ENCODE measurements around the gene HLA-DPA1. TPM values are rescaled to one million over a fixed set of nuclear protein-coding genes. Genes with fewer than 3 reads are reported as not detected.

Gene HLA-DPA1
- total RNA-seq, 1 experiment from 2014 or later = not detected

DNA sequence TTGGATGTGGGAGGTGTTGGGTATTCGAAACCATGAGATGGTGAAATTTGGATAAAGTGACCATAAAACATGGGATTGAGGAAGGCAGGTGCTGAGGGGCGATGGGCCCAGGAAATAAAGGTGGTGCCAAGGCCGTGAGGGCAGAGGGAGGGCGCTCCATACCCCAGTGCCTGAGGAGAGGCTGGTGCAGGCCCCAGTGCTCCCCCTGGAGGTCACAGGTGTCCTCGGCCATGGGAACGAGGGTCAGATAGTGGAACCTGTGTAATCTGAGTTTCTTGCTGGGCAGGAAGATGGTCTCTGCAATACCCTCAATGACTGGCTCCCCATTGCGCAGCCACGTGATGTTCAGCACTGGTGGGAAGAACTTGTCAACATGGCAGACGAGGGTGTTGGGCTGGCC lies 18.5 kb upstream of the HLA-DPA1 start:
- Mint-ChIP-seq H3K4me3 (ENCODE audit: unreplicated experiment) (no peak overlapping the region), H3K4me1 (ENCODE audit: insufficient read depth, unreplicated experiment) (no peaks in the 10 kb centered on the region), H3K36me3 (ENCODE audit: insufficient read depth, unreplicated experiment) (no peaks in the 10 kb centered on the region), H3K9me3 (ENCODE audit: unreplicated experiment) (no peaks in the 10 kb centered on the region), H3K27me3 (ENCODE audit: insufficient read depth, unreplicated experiment) (peaks cover 92% of the 10 kb centered on the region), H3K27ac (ENCODE audit: low read depth, unreplicated experiment) (no peak overlapping the region)
- no TSS peak for BruUV-seq (replicated peaks)
- TF ChIP-seq, protein P1, sequence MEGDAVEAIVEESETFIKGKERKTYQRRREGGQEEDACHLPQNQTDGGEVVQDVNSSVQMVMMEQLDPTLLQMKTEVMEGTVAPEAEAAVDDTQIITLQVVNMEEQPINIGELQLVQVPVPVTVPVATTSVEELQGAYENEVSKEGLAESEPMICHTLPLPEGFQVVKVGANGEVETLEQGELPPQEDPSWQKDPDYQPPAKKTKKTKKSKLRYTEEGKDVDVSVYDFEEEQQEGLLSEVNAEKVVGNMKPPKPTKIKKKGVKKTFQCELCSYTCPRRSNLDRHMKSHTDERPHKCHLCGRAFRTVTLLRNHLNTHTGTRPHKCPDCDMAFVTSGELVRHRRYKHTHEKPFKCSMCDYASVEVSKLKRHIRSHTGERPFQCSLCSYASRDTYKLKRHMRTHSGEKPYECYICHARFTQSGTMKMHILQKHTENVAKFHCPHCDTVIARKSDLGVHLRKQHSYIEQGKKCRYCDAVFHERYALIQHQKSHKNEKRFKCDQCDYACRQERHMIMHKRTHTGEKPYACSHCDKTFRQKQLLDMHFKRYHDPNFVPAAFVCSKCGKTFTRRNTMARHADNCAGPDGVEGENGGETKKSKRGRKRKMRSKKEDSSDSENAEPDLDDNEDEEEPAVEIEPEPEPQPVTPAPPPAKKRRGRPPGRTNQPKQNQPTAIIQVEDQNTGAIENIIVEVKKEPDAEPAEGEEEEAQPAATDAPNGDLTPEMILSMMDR (IDR thresholded peaks at IDR 0.05; ENCODE audit: unreplicated experiment) = peak; percentile 52
- ChIA-PET POLR2A (interaction anchor here (0.6 kb wide), 1 partner anchor 40 kb away, joined by 3 read pairs; no protein-coding TSS in a partner anchor), CTCF (no interaction called here)
- intact Hi-C loops (cut with micrococcal nuclease) = no loop called here
- peak; percentile 20 for DNase-seq (ENCODE audit: unreplicated experiment)

DNA sequence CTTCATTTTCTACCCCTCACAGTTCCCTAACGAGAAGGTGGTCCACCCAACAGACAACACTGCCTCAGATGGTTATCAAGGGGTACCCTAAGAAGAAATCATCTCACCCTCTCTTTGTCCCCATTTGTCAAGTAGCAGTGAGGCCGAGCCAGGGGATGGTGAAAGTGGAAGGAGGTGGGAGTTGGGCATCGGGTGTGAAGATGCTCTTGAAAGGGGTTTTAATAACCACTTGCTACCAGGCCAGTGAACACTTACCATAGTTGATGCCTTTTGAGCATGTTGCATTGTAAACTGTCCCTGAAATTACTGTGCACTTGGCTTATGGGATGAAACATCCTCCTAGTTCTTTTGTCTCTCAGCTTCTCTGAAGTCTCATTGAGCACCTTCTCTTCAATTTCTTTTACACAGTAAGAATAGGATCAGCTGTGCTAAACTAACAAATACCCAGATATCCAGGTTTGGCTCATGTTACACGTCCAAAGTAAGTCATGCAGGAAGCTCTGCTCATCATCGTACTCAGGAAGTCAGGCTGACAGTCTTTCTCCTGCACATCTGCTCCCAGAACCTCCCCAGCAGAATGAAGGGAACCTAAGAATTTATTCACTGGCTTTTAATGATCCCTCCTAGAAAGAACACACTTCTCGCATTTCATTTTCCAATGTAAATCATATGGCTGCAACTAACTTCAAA lies 15.6 kb upstream of the HLA-DPA1 start:
- H3K4me1 Mint-ChIP-seq (ENCODE audit: insufficient read depth, unreplicated experiment) = no peaks in the 10 kb centered on the region
- H3K4me3 Mint-ChIP-seq (ENCODE audit: unreplicated experiment) = no peak overlapping the region
- TF ChIP-seq, protein P1 (IDR thresholded peaks at IDR 0.05; ENCODE audit: unreplicated experiment) = no peak
- BruUV-seq (replicated peaks) = no TSS peak
- no peaks in the 10 kb centered on the region for H3K36me3 Mint-ChIP-seq (ENCODE audit: insufficient read depth, unreplicated experiment)
- POLR2A ChIA-PET = interaction anchor here (0.8 to 1.7 kb wide), 3 partner anchors 11 to 195 kb away, joined by 3 read pairs; partner anchors contain the start of gene HLA-DPB1
- H3K9me3 Mint-ChIP-seq (ENCODE audit: unreplicated experiment) = no peaks in the 10 kb centered on the region
- CTCF ChIA-PET = interaction anchor here (0.7 kb wide), 1 partner anchor 56 kb away, joined by 3 read pairs; no protein-coding TSS in a partner anchor
- no peak overlapping the region for H3K27ac Mint-ChIP-seq (ENCODE audit: low read depth, unreplicated experiment)
- DNase-seq (ENCODE audit: unreplicated experiment) = no peak
- intact Hi-C loops (cut with micrococcal nuclease) = no loop called here
- H3K27me3 Mint-ChIP-seq (ENCODE audit: insufficient read depth, unreplicated experiment) = peaks cover 96% of the 10 kb centered on the region

DNA sequence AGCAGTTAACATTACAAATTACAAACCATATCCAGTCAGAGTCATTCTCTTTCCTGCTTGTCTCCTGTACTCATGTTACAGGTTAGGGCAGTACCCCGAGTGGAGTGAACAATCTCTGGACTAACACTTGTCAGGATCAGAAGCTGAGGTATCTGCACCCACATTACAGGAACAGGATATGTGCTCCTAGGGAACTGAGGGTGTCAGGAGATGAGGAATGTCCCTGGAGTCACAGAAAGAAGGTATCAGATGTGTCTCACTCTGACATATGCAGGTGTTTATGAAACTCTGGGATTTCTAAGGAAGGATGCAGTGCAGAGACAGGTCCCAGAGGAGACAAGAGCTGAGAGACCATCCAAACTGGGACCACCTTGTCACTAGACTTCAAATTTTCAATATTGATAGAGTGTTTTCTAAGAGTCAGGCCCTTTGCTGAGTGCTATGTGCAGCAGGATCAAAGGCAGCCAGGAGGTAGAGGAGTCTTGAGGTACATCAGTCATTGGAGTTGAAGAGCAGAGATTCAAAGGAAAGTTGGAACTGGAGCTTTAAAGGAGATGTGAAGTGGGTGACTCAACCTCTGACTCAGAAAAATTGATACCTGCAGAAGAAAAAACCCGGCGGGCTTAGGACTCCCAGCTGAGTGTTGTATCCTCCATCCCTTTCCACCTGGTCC lies 14.9 kb upstream of the HLA-DPA1 start:
- intact Hi-C loops (cut with micrococcal nuclease) = no loop called here
- Mint-ChIP-seq H3K9me3 (ENCODE audit: unreplicated experiment) (no peaks in the 10 kb centered on the region), H3K4me1 (ENCODE audit: insufficient read depth, unreplicated experiment) (no peaks in the 10 kb centered on the region), H3K36me3 (ENCODE audit: insufficient read depth, unreplicated experiment) (no peaks in the 10 kb centered on the region), H3K27ac (ENCODE audit: low read depth, unreplicated experiment) (no peak overlapping the region), H3K4me3 (ENCODE audit: unreplicated experiment) (no peak overlapping the region), H3K27me3 (ENCODE audit: insufficient read depth, unreplicated experiment) (peaks cover 96% of the 10 kb centered on the region)
- BruUV-seq (replicated peaks) = no TSS peak
- DNase-seq (ENCODE audit: unreplicated experiment) = peak; percentile 27
- TF ChIP-seq, protein P1 (IDR thresholded peaks at IDR 0.05; ENCODE audit: unreplicated experiment) = no peak
- POLR2A ChIA-PET = interaction anchor here (0.8 to 1.7 kb wide), 3 partner anchors 11 to 194 kb away, joined by 3 read pairs; partner anchors contain the start of gene HLA-DPB1
- CTCF ChIA-PET = interaction anchor here (0.6 kb wide), 1 partner anchor 70 kb away, joined by 3 read pairs; no protein-coding TSS in a partner anchor

DNA sequence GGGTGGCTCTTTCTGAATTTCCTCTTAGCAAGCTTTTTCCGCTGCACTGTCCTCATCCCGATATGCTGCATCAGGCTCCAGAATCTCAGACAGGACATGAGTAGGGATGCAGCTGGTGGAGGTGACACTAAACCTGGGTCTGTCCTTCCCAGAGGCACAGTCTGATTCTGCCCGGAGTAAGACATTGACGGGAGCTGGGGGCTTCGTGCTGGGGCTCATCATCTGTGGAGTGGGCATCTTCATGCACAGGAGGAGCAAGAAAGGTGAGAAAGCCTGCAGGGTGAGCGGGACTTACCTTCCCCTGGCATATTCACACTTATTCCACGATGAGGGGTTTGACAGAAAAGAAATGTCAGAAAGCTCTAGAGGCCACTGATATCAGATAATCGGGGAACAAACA lies 12.2 kb upstream of the HLA-DPA1 start:
- H3K27ac Mint-ChIP-seq (ENCODE audit: low read depth, unreplicated experiment) = no peak overlapping the region
- no peaks in the 10 kb centered on the region for H3K9me3 Mint-ChIP-seq (ENCODE audit: unreplicated experiment)
- ChIA-PET CTCF (interaction anchor here (0.6 kb wide), 1 partner anchor 677 kb away, joined by 3 read pairs; no protein-coding TSS in a partner anchor), POLR2A (no interaction called here)
- no peak overlapping the region for H3K4me3 Mint-ChIP-seq (ENCODE audit: unreplicated experiment)
- TF ChIP-seq, protein P1 (IDR thresholded peaks at IDR 0.05; ENCODE audit: unreplicated experiment) = no peak
- no peaks in the 10 kb centered on the region for H3K36me3 Mint-ChIP-seq (ENCODE audit: insufficient read depth, unreplicated experiment)
- no TSS peak for BruUV-seq (replicated peaks)
- DNase-seq (ENCODE audit: unreplicated experiment) = no peak
- H3K27me3 Mint-ChIP-seq (ENCODE audit: insufficient read depth, unreplicated experiment) = peaks cover 100% of the 10 kb centered on the region
- intact Hi-C loops (cut with micrococcal nuclease) = no loop called here
- H3K4me1 Mint-ChIP-seq (ENCODE audit: insufficient read depth, unreplicated experiment) = no peaks in the 10 kb centered on the region
